H1 (cell line): ENCODE results near the gene DHRS13. TPM values are rescaled to one million over a fixed set of nuclear protein-coding genes. Genes with fewer than 3 reads are reported as not detected.

ENCODE experiments used
- BCL11A ChIP-seq, 2 experiments: IDR thresholded peaks; one replicate each; pipeline ENCODE4 v1.6.1; 2011; ENCODE audit warnings: low read depth in 2 of 2, low read length in 2 of 2, mild to moderate bottlenecking in 2 of 2
- CHD7 ChIP-seq: fragments of 300-600 bp; sonication (generic); IDR thresholded peaks from 2 replicates; pipeline ENCODE4 v1.7.1; 2012; ENCODE audit warnings: low read length, moderate library complexity, mild to moderate bottlenecking, inconsistent platforms; ENCODE audit not compliant: insufficient replicate concordance
- EZH2 ChIP-seq: fragments of 200-600 bp; sonication (generic); IDR thresholded peaks from 2 replicates; pipeline ENCODE4 v1.7.1; 2012; ENCODE audit warnings: low read depth, mild to moderate bottlenecking, moderate library complexity, low read length, inconsistent platforms; ENCODE audit not compliant: severe bottlenecking
- NANOG ChIP-seq: IDR thresholded peaks from 2 replicates; pipeline ENCODE4 v1.6.1; 2011; ENCODE audit warnings: low read length, low read depth, mild to moderate bottlenecking, inconsistent platforms; ENCODE audit not compliant: insufficient read depth, poor library complexity, severe bottlenecking
- RXRA ChIP-seq: IDR thresholded peaks from 2 replicates; pipeline ENCODE4 v1.6.1; 2011; ENCODE audit warnings: low read depth, mild to moderate bottlenecking, low read length, moderate library complexity; ENCODE audit not compliant: insufficient read depth
- SIN3A ChIP-seq, 2 experiments: IDR thresholded peaks in 1 of 2; conservative IDR thresholded peaks in 1 of 2; 2 replicates each; pipeline ENCODE4 v1.6.1; 2011 to 2012; ENCODE audit warnings: low read length in 2 of 2, improper control_type of control experiment in 1 of 2, low read depth in 1 of 2, mild to moderate bottlenecking in 1 of 2
- SRF ChIP-seq: IDR thresholded peaks from 2 replicates; pipeline ENCODE4 v1.6.1; 2011; ENCODE audit warnings: mild to moderate bottlenecking, low read depth, low read length, moderate library complexity
- TAF7 ChIP-seq: optimal IDR thresholded peaks from 2 replicates; pipeline ENCODE3; 2011; ENCODE audit warnings: low read depth, mild to moderate bottlenecking, inconsistent platforms, low read length, moderate library complexity, borderline replicate concordance
- TBP ChIP-seq: IDR thresholded peaks from 2 replicates; pipeline ENCODE4 v1.6.1; 2011; ENCODE audit warnings: low read depth, low read length, improper control_type of control experiment
- TEAD4 ChIP-seq: IDR thresholded peaks from 2 replicates; pipeline ENCODE4 v1.6.1; 2012; ENCODE audit warnings: low read depth, low read length, inconsistent platforms, mixed read lengths
- polyA plus RNA-seq, 7 experiments: library from polyadenylated mRNA; depleted of rRNA in 3 of 7; stranded (reverse) in 5 of 7; unstranded in 2 of 7; fragments of >200 nt in 5 of 7; fragments of 200-250 nt in 2 of 7; gene quantifications; 1 replicate in 5 of 7; 2 replicates in 1 of 7; 4 replicates in 1 of 7; pipeline versions ENCODE4 v1.2.1 to v1.2.3, GENCODE V29; 2011 to 2013; ENCODE audit warnings: missing spikeins in 2 of 7, mixed read lengths in 2 of 7
- total RNA-seq: library from RNA; stranded (reverse); fragmentation: NEBNext Ultra II Directional; extraction: Animal tissue kit (Norgen Biotek cat#: 25700); gene quantifications from 2 replicates; pipeline ENCODE4 v1.2.1, GENCODE V29; 2021

DHRS13 gene
- total and polyA plus RNA-seq, 2 of the 8 experiments (the other 6 are each of a cell fraction or from before 2014, with no cell fraction given): 23.7 to 30.0 TPM

- TF ChIP-seq CHD7 (no peak), NANOG (no peak), TAF7 (no peak), BCL11A (IDR thresholded peaks at IDR 0.05; ENCODE audit: low read depth in 2 of 2, low read length in 2 of 2) (no peak), SRF (no peak), SIN3A (conservative IDR thresholded peaks at IDR 0.05 in 1 of 2, IDR thresholded peaks at IDR 0.05 in 1 of 2; ENCODE audit: low read depth in 1 of 2, low read length in 2 of 2) (no peak), EZH2 (no peak), RXRA (no peak), TBP (no peak), TEAD4 (no peak)
These were observed 17.3 kb upstream of the DHRS13 start (continued) for GRCh38 chr17:28920201-28920600.
